Measurements from ENCODE around the gene SCAND1.
"Not testable (repeated sequence)": the region's sequence is repeated elsewhere in the genome, so short reads cannot be mapped to it uniquely, and the experiment has no call there.

SCAND1 gene

DNA sequence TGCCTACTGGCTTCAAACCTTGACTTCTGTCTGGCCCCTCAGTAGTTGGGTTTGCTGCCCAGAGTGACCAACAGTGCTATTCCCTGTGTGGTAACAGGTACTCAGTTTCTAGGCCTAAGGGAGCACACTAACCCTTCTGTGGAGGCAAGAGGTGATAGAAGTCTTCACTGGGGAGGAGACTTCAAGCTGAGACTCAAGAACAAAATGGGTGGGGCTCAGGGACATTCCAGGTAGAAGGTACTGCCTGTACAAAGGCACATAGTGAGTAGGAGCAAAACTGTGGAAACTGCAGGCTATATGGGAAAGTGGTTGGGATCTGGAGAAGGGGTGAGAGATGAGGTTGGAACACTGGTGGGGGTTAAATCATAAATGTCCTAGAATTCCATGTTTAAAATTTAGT is 2.3 kb upstream of the SCAND1 start:
- no peak for DNase-seq

DNA sequence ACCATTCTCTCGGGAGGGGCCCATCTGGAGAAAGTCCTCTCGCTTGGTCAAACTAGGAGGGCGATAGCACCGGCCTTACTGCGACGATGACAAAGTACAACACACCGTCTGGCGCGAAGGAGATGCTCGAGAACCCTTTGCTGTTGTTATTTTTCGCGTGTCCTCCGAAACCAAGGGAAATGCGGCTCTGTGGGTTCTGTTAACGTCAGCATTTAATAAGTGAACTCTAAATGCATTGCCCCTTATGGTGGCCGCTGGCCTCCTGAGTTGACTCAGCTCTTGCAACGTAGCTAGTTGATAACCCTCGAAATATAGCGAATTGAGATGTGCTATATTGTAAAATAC is 577 bp upstream of the SCAND1 start:
- DNase-seq, result no peak

DNA sequence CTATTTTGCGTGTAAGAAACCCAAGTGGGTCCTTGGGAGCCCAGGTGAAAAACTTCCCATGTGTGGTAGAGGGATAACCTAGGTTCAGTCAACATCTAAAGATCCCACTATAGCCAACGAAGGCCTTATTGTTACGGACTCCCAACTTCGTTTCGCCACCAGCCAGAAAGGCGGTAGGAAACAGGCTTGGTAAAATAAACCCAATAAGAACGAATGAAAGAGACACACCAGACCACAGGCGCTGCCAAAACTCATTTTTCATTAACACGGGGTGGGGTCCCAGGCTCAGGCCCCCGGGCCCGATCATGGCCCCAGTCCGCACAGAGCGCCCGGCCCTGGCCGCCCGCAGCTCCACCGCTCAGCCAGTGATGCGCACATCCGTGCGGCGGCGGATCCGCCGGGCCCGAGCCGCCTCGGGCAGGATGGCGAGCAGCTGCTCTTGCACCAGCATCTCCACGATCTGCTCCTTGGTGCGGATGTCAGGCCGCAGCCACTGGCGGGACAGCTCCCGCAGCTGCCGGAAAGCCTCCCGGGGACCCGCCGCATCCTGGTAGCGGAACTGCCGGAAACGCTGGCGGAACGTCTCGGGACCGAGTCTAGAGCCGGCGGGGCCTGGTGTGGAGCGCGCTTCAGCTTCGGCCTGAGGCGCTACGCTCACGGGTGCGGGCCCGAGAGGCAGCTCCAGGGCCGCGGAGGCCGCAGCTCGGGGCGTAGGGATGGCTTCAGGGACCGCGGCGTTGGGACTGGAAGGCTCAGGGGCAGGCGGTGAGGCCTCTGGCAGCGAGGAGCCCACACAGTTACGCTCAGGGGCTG is 709 bp downstream of the SCAND1 start:
- DNase-seq, result peak; percentile 16

DNA sequence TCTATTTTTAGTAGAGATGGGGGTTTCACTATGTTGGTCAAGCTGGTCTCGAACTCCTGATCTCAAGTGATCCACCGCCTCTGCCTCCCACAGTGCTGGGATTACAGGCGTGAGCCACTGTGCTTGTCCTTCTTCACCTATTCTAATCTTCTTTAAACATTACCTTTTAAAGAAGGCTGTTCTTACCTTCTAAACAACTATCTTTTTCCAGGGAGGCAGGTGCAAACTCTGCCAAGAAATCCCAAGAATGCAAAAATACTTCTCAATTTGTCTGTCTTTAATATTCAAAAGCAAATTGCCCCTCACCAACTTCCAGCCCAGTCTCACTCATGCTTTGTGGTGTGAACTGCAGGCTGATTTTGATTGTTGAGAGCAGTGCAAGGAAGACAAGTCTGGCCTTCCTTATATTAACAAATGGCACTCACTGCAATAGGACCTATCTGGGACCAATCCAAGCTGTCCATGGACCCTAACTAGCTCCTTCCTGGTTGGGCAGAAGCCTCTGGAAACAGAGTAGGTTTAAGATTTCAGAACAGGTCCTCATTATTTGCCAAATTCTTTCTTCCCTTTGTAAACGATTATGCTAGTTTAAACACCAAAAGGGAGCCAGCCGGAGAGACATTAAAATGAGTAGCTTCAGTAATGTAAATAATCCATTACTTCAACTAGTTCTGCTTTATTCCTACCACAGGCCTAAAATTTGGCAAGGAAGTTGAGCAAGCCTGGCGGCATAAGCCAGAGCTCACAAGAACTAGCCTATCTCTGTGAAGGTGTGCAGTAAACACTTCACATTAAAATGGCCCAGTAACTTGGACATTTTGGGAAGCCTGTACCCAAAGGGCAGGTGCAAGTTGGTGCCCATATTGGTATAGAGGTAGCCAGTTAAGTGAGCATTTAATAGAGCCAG is 1.6 kb downstream of the SCAND1 start:
- no peak for DNase-seq

DNA sequence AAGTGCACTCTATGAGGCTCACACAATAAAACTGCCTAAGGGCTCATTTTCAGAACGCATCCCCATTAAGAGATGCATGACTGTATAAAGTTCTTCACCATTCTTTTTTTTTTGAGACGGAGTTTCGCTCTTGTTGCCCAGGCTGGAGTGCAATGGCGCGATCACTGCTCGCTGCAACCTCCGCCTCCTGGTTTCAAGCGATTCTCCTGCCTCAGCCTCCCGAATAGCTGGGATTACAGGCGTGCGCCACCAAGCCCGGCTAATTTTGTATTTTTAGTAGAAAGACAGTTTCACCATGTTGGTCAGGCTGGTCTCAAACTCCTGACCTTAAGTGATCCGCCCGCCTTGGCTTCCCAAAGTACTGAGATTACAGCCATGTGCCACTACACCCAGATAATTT is 2.2 kb downstream of the SCAND1 start:
- DNase-seq, result not testable (repeated sequence)

DNA sequence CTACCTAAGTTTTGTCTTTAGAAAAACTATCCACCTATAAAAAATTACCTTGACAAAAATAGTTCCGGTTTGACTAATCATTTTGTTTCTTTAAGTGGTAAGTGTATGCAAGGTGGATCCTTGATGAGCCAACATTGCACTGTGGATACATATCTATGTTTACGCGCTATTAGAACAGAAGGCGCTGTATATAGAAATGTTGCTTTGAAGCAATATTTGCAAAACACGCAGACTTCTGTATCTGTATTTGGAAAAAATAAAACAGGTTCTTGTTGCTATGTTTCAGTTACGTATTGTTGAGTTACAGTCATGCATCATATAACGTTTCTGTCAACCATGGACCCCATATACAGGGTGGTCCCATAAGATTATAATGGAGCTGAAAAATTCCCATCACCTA is 4.2 kb downstream of the SCAND1 start:
- DNase-seq, result no peak

DNA sequence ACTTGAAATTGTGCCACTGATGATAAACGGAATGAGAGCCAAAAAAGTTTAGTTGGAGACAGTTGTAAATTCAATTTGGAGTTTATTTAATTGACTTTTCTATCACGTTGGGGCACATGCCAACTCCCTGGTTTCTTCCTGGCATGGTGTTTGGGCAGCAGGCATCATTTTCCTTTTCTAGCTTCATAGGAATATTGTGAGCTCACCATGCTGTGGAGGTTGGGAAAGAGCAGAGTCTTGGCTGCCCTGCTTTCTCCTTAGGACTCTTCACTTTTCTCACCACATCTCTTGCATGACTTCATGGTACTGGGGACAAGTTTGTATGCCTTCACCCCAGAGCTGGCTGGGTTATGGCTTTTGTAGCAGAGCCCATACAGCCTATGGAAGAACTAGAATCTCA is 6.4 kb downstream of the SCAND1 start:
- DNase-seq, result no peak

DNA sequence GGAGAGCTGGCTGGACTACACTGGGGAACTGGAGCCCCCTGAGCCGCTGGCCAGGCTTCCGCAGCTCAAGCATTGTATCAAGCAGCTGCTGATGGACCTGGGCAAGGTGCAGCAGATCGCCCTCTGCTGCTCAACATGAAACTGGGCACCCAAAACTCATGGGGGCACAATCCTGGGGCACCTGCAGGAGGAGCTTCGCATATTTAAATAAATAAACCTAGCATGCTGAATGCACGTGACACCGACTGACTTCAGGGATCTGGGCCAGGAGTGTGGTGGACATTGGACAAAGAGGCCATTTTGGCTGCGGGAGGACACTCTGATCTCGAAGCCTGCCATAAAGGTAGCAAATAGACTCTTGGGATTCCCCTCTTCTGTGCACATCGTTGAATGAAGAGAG is 6.8 kb downstream of the SCAND1 start:
- DNase-seq, result peak; percentile 18

DNA sequence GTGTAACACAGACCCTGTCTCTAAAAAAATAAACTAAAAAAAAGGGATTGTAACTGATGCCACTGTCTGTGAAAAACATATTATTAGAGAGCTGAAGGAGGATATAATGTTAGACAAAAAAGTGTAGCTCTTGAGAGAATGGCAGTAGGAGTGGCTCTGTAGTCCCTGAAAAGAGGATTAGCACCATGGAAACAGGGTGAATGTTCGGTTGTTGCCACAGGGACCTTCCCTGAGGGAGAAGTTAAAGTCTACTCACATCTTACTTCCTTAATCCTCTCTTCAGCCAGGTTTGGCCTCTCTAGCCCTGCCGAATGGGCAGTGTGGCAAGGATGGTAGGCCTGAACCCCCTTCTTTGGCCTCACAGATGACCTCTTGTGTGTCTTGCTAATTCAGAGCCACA is 12.1 kb downstream of the SCAND1 start:
- DNase-seq, result no peak

DNA sequence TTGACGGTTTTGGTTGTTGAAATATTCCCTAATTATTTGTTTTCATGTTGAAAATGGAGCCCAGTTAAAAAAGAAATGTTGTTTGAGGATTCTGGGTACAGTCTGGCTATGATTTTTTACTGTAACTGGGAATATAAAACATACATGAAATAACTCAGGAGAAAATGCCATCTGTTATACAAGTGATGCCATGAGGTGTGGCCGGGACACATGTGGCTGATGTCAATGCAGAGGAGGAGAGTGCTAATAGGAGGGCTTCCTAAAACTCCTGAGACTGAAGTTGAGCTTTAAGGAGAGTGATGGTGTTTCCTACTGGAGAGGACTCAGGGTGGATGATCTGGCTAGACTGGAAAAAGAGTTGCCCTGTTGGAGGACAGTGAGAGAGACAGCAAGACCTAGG is 12.7 kb downstream of the SCAND1 start:
- no peak for DNase-seq

DNA sequence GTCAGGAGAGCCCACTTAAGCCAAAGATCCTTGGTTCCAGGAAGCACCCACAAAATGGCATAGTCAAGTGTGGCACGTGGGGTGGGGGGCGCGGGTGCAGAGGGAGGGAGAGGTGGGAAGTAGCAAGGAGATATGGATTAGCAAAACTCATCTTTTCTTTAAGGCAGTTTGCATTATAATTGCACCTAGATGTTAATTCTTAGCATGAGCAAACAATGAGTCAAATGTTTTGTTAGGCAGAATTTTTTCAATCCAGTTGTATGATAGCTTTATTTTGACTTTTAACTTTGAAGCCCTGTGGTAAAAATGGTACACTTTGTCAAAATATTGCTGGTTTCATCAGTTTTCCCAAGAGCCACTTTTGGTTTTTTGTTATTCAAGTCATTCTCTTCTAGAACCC is 15.0 kb downstream of the SCAND1 start:
- no peak for DNase-seq

DNA sequence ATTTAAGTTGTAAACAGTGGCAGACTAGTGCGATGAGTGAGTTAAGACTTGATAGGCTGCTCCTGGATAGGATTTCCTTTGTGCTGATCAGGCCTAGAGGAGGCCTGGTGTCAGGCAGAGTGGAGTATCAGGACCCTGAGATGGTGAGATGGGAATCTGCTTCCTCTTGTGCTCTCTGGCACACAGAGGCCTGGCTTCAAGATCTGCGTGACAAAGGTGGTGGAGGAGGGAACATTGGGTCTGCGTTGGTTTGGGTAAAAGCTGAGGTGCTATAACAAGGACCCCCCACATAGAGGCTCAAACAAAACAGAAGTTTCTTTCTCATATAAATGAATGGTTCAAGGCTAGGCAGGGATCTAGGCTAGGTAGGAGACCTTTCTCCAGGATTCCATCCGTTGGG is 20.3 kb downstream of the SCAND1 start:
- DNase-seq, result no peak

DNA sequence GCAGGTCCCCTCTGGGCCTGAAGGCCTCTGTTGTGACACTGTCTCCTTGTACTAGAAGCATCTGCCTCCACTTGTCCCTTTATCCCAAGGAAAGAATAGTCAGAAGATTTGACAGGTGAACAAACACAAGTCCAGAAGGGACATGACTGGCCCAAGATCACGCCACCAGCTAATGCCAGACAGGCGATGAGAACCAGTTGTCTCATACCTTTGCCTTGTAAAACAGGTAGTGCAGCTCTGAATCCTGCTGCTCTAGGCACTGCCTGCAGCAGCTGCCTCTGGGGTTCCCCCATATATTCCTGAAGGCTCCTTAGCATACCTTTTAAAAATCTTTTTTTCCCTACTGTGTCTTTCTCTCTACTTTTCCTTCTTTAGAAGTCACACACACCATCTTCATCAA is 25.0 kb downstream of the SCAND1 start:
- DNase-seq, result no peak

DNA sequence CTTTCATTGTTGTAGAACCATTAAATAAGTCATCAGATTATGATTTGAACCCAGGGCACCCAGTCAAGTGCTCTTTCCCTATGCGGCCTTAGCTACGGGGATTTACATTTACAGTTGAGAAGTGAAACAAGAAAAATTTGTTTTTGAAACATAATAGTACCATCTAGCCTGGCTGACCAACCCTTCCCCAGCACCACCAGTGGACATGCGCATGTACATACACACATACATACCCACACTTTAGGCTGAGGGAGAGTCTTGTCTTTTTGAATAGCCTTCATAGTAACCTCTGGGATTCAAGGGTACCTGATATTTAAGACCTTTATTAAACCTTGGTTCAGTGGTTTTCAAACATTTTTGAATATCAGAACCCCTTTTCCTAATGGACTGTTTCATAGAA is 33.8 kb downstream of the SCAND1 start:
- DNase-seq, result no peak

DNA sequence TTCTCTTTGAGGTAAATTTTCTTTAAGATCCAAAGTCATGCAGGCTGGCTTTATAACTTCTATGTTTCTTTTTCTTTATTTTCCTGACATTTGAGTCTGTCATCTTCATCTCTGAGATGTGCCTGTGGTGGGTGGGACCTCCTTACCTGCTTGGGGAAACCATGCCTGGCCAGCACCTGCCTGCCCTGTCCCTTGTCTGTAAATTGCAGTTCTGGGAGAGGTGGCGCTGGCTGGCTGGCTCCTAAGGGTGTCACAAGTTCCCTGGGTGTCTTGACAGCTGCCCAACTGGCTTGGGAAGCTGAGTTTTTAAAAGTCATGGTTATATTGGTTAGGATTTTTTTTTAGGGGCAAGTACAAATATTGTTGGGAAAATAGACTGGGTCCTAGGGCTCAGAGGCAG is 36.3 kb downstream of the SCAND1 start:
- DNase-seq, result no peak

DNA sequence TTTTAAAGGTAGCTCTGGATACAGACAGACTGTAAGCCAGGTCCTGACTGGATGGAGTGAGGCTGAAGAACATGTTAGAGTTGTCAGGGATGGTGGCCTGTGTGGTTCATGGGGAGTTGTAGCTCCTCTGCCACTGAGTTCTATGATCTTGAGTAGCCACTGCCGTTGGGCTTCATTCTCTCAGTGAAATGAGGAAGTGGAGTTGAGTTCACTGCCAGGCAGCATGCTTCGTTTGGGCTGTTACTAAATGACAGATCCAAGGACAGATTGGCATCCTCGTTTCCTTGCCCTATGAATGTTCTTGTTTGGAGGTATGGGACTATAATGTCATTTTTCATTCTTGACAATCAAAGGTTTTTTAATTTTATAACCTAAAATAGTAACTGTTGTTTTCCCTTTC is 37.2 kb downstream of the SCAND1 start:
- no peak for DNase-seq

DNA sequence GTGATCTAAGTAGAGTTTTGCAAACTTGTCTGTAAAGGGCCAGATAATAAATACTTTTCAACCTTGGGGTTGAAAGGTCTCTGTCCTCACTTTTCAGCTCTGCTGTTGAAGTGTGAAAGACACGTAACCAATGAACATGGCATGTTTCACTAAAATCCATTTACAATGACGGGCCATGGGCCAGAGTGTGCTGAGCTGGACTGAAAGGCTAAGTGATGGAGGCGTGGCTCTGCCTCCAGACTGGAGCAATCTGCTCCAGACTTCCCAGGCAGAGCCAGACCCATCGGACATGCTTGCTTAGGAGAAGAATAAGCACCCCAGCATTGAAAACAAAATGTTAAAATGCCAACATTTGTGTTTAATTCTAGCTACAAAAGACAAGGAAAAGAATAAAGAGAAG is 41.4 kb downstream of the SCAND1 start:
- DNase-seq, result no peak

DNA sequence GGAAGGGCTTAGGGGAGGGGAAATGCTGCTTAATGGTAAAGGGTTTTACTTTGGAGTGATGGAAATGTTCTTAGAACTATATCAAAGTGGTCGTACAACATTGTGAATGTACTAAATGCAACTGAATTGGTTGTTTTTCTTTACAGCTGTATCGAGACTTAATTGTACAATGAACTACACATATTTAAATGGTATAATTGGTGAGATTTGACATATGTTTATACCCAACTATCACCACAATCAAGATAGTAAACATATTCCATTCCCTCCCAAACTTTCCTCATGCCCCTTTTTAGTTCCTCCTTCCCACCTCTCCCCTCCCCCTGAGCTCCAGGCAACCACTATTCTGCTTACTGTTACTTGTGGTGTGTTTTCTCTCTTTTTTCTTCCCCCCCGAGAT is 44.0 kb downstream of the SCAND1 start:
- DNase-seq, result no peak

DNA sequence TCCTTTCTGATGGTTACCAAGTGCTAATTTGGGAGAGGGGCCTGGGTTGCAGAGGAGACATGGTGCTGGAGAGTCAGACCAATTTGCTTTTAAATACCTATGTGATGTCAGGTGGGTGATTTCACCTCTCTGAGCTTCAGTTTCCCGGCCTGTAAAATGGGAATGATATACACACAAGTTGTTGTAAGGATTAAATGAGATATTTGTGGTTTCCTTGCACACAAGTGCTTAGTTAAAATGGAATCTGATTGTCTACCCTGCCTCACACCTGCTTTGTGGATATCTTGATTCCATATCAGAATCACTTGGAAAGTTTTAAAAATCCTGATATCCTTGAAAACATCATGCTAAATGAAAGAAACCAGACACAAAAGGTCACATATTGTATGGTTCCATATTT is 44.5 kb downstream of the SCAND1 start:
- no peak for DNase-seq

DNA sequence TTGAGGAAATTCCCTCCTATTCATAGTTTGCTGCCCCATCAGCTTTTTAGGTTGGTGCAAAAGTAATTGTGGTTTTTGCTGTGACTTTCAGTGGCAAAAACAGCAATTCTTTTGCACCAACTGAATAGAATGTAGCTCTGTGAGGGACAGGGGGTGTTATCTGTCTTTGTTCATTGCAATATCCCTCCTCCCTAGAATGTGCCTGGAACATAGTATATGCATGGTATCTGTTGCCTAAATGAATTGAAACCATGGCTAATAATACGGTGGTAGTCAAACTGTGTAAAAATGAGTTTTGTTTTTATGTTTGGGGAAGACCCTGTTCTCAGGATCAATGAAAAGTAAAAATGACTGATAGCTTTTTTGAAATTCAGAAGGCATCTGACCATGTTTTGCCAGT is 45.1 kb downstream of the SCAND1 start:
- no peak for DNase-seq

DNA sequence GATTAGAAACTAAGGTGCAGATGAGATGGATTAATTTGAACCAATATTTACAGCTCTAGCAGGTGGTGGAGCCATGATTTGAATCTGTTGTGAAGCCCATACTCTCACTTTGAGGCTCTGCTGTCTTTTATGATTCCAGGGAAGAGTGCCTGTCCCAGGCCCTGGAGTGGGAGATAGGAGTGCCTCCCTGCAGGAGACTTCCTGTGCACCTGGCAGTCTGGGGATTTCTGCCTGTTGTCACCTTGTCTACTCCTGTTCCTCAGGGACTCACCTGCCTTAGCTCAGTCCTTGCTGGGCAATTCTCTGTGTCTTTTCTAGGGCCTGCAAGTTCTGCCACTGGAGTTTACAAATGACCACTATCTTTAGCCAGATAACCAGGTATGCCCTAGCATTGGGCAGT is 46.3 kb downstream of the SCAND1 start:
- DNase-seq, result peak; percentile 51

DNA sequence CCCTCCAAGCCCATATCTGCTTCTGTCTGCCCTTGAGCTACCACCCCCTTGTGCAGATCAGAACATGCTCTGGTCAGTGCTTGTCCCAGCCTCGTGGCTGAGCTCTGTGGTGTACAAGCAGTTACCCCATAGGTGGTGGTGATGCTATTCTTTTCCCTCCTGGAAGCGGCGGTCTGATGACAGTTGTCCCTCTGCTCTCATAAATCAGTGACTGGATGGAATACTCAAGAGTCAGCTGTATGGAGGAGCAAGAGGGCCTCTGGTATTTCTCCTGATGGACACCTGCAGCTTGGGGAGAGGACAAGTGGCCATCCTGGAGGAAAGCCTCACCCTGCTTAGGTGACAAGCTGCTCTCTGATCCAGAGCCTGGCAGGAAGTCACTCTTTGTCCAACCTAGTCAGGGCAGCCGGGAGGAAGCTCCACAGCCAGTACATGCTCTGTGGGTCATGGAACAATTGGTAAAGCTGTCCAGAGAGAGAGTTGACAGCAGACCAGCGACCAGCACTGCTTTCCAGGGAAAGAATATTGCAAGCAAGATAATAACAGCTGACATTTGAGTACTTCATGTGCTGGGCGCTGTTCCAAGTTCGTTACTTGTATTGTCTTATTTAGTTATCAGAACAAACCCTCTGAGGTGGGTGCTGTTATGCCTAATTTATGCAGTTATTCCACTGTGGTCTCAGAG is 47.1 kb downstream of the SCAND1 start:
- DNase-seq, result peak; percentile 83

DNA sequence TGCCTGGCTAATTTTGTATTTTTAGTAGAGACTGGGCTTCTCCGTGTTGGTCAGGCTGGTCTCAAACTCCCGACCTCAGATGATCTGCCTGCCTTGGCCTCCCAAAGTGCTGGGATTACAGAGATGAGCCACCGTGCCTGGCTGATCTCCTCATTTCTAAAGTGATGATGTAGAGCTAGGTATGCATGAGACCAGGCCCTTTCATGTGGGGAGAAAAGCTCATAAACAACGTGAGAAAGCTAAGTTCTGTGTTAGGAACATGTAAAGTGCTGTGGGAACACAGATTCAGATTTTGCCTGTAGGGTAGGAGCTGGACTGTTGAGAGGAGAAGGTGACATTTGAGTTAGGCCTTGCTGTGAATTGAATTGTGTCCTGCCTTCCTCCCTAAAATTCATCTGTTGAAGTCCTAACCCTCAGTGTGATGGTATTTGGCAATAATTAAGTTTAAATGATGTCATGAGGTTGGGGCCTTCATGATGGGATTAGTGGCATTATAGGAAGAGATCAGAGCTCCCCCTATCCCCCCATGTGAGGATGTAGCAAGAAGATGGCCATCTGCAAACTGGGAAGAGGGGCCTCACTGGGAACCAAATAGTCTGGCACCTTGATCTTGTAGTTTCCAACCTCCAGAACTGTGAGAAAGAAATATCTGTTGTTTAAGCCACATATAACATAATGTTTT is 49.2 kb downstream of the SCAND1 start:
- DNase-seq, result no peak
